ENCODE data around the gene CLDN20.

- TF ChIP-seq POLR2A (IDR thresholded peaks at IDR 0.05) (no peak), CTCF (IDR thresholded peaks at IDR 0.05) (no peak)
Observed at GRCh38 chr6:155223646-155224451, 40.0 kb upstream of the CLDN20 start.

Measured in lower leg skin (tissue), 3 donors.